ENCODE results near the gene RNASE2. TPM values are rescaled to one million over a fixed set of nuclear protein-coding genes. Genes with fewer than 3 reads are reported as not detected.
A peak's percentile ranks its signal among the peaks of the same experiment; 100 is the strongest.
"Not testable (repeated sequence)": the region's sequence is repeated elsewhere in the genome, so short reads cannot be mapped to it uniquely, and the experiment has no call there.

RNASE2 gene
- not detected for total RNA-seq

DNA sequence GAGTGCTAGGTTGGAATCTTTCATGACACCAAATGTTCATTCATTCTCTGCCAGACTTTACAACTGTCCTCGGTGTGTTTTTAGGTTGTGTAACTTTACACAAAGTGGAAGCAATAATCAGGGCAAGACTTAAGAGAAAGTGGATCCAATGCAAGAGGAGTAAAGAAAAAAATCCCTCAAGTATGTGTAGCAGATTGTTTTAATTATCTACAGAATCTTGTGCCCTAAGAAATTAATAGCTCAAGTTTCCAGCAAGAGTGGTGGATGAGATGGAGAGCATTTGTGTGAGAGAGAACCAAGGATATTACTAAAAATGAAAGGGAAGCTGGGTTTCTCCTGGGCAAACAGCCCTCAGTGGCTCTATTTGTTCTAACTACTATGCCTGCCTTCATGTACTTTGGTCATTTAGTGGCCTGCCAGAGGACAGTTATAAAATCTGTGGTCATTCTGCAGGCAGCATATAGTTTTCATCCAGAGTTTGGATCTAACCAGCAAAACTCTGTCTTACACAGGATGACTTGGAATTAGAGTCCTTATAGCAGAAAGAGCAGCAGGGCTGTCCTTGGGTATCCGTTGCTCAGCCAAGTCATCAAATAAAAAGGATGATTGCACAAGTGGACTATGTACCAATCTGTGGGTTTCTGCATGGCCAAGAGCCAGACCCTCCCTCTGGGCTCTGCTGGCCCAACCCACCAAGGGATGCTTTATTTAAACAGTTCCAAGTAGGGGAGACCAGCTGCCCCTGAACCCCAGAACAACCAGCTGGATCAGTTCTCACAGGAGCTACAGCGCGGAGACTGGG, at the start of gene RNASE2:
TSS of gene RNASE2 (plus strand) at position 752 of the 802 bp plus-strand sequence. CDS start 285 bp downstream, outside the sequence.
- DNase-seq; H3K9me3 Mint-ChIP-seq; H3K36me3 Mint-ChIP-seq; H3K4me1 Mint-ChIP-seq (ENCODE audit: low read depth); intact Hi-C loops (cut with micrococcal nuclease); H3K27ac Mint-ChIP-seq; CTCF ChIA-PET; POLR2A ChIA-PET; H3K4me3 Mint-ChIP-seq: not testable (repeated sequence)
- H3K27me3 Mint-ChIP-seq, result peaks cover 10% of the 10 kb centered on the region

DNA sequence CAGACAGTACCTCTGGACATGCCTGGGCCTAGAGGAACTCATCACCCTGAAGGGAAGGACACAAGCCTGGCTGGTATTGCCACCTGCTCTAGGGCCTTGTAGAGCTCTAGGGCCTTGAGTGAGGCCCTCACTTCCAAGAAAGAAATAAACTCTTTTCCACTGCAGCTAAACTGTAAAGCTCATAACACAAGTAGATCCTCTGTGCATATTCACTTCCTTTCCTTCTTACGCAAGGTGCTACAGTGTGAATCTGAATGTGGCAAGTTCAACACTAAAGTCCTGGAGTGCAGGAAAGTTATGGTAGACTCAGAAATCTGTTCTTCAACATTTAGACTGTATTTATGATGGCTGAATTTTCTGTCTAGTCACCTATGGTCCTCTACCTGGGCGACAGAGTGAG, 49.6 kb upstream of the RNASE2 start:
- peaks cover 10% of the 10 kb centered on the region for H3K27me3 Mint-ChIP-seq
- no peak overlapping the region for H3K27ac Mint-ChIP-seq
- DNase-seq, result no peak
- H3K9me3 Mint-ChIP-seq, result no peaks in the 10 kb centered on the region
- no peaks in the 10 kb centered on the region for H3K4me1 Mint-ChIP-seq (ENCODE audit: low read depth)
- POLR2A ChIA-PET, result no interaction called here
- CTCF ChIA-PET, result interaction anchor here (0.6 to 1.2 kb wide), 2 partner anchors 52 to 65 kb away, joined by 3 read pairs; no protein-coding TSS in a partner anchor
- intact Hi-C loops (cut with micrococcal nuclease), result no loop called here
- H3K4me3 Mint-ChIP-seq, result no peak overlapping the region
- H3K36me3 Mint-ChIP-seq, result no peaks in the 10 kb centered on the region

DNA sequence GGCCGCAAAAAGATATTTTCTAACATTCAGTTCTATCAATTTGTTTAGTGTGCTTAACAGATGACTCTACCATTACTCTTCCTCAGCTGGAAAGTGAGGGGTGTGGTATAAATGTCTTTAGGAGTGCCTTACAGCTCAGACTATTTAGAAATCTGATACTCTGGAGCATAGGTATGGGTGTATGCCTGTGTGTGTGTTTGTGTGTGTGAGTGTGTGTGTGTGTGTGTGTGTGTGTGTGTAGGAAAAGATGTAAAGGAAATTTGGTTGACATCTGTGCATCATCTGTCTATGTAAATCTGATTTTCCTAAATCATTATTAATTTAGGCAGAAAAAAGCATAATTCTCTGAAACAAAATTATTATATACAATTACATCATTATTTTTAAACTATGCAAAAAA, 48.1 kb upstream of the RNASE2 start:
- H3K36me3 Mint-ChIP-seq, result no peaks in the 10 kb centered on the region
- no peaks in the 10 kb centered on the region for H3K9me3 Mint-ChIP-seq
- no peak for DNase-seq
- intact Hi-C loops (cut with micrococcal nuclease), result no loop called here
- no peak overlapping the region for H3K4me3 Mint-ChIP-seq
- no peak overlapping the region for H3K27ac Mint-ChIP-seq
- ChIA-PET POLR2A (no interaction called here), CTCF (no interaction called here)
- no peaks in the 10 kb centered on the region for H3K4me1 Mint-ChIP-seq (ENCODE audit: low read depth)
- peaks cover 14% of the 10 kb centered on the region for H3K27me3 Mint-ChIP-seq

DNA sequence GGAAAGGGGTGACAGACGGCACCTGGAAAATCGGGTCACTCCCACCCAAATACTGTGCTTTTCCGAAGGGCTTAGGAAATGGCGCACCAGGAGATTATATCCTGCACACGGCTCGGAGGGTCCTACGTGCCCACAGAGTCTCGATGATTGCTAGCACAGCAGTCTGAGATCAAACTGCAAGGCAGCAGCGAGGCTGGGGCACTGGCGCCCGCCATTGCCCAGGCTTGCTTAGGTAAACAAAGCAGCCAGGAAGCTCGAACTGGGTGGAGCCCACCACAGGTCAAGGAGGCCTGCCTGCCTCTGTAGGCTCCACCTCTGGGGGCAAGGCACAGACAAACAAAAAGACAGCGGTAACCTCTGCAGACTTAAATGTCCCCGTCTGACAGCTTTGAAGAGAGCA, 44.5 kb upstream of the RNASE2 start:
- POLR2A ChIA-PET; H3K36me3 Mint-ChIP-seq; intact Hi-C loops (cut with micrococcal nuclease); H3K9me3 Mint-ChIP-seq; H3K4me1 Mint-ChIP-seq (ENCODE audit: low read depth); H3K27ac Mint-ChIP-seq; H3K4me3 Mint-ChIP-seq; CTCF ChIA-PET; DNase-seq: not testable (repeated sequence)
- peaks cover 18% of the 10 kb centered on the region for H3K27me3 Mint-ChIP-seq

DNA sequence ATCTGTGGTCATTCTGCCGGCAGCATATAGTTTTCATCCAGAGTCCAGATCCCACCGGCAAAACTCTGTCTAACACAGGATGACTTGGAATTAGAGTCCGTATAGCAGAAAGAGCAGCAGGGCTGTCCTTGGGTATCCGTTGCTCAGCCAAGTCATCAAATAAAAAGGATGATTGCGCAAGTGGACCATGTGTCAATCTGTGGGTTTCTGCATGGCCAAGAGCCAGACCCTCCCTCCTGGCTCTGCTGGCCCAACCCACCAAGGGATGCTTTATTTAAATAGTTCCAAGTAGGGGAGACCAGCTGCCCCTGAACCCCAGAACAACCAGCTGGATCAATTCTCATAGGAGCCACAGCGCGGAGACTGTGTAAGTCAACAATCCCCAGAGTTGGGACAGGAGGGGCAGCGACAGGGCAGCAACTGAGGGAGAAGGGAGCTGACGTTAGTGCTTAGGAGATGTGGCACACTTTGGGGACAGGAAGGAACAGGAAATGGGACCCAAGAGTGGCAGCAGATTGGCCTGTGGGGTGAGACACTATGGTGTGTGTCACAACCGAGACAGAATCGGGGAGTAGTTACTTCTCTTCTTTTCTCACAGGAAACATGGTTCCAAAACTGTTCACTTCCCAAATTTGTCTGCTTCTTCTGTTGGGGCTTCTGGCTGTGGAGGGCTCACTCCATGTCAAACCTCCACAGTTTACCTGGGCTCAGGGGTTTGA, 36.1 kb upstream of the RNASE2 start:
- CTCF ChIA-PET; H3K4me3 Mint-ChIP-seq; POLR2A ChIA-PET; H3K27ac Mint-ChIP-seq; DNase-seq; intact Hi-C loops (cut with micrococcal nuclease); H3K4me1 Mint-ChIP-seq (ENCODE audit: low read depth); H3K9me3 Mint-ChIP-seq; H3K36me3 Mint-ChIP-seq: not testable (repeated sequence)
- peaks cover 28% of the 10 kb centered on the region for H3K27me3 Mint-ChIP-seq

DNA sequence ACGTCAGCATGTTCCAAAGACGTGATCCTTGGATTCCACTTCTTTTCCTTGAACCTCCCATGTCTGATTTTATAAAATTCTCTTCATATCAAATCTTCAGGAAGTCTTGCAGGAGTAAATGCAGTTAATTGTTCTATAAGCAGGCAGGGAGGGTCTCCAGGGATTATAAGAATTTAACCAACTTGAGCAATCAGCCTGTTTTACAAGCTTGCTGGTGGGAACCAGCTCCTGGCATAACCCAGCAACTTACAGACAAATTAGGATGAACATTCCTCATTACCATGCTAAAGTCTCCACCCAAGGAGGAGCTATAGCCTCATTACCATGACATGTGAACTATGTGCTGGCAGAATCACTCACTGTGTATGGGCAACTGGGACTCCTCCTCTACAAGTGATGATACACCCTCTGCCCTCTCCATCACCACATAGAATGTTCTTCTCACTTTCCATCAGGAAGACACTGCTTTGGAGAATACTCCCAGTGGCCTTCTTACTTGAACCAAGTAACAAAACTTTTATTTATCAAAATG, 31.5 kb upstream of the RNASE2 start:
- H3K4me3 Mint-ChIP-seq; H3K4me1 Mint-ChIP-seq (ENCODE audit: low read depth); CTCF ChIA-PET; H3K36me3 Mint-ChIP-seq; DNase-seq; intact Hi-C loops (cut with micrococcal nuclease); POLR2A ChIA-PET; H3K27ac Mint-ChIP-seq: not testable (repeated sequence)
- peaks cover 32% of the 10 kb centered on the region for H3K27me3 Mint-ChIP-seq
- peaks cover 11% of the 10 kb centered on the region for H3K9me3 Mint-ChIP-seq

DNA sequence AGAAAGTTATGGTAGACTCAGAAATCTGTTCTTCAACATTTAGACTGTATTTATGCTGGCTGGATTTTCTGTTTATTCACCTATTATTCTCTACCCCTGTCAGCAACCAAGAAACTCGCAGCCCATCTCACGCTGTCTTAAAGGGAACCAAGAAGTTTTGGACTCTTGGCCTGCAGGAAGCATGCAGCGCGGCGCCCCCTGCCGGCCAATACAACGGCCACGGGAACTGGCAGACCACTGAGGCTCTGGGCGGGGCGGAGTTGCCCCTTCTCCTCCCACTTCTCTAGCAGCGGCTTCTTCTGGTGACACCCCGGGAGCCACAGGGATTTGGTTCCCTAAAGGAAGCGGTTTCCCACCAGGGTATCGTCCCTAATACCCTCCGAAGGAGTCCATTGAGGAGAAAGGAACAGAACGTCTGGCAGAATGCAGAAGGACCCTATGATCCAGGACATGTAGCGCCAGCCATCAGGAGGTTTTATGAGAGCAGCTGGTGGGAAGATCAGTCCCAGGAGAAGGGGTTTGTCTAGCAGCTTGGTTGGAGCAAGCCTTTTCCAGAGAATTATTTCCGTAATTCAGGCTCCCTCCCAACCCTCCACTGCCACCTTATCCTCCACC, 21.0 kb upstream of the RNASE2 start:
- ChIA-PET POLR2A (no interaction called here), CTCF (interaction anchor here (1.2 kb wide), 1 partner anchor 37 kb away, joined by 4 read pairs; no protein-coding TSS in a partner anchor)
- intact Hi-C loops (cut with micrococcal nuclease), result no loop called here
- H3K9me3 Mint-ChIP-seq, result no peaks in the 10 kb centered on the region
- peak; percentile 32 for DNase-seq
- H3K36me3 Mint-ChIP-seq, result no peaks in the 10 kb centered on the region
- H3K4me3 Mint-ChIP-seq, result no peak overlapping the region
- no peaks in the 10 kb centered on the region for H3K4me1 Mint-ChIP-seq (ENCODE audit: low read depth)
- H3K27ac Mint-ChIP-seq, result no peak overlapping the region
- peaks cover 6% of the 10 kb centered on the region for H3K27me3 Mint-ChIP-seq

DNA sequence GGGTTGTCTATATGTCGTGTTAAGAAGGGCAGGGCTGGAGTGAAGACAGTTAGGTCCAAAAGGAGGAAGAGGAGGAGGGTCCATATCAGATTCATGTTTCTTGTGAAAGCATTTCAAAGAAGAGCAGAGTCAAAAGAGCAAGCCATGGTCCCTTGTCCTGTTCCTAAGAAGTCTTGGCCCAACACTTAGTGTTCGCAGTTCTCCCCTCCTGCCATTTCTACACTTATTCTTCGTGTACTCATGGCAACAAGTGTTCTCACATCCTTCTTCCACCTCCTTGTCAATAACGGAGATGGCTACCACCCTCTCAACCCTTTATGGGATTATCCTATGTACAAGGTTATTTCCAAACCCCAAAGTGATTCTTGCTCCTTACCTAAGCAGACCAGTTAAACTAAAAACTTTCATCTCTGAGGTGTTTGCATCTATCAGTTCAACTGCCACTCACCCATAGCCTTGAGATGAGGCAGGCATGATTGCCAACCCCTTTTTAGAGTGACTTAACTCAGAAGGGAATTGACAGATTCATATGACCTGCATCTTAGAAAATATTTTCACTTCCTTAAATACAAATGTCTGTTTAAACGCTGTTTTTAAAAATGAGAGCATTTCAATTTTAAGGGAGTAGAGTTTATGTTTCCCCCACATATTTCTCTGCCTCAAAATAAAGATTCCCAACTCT, 19.8 kb upstream of the RNASE2 start:
- H3K27me3 Mint-ChIP-seq, result peaks cover 4% of the 10 kb centered on the region
- CTCF ChIA-PET, result no interaction called here
- no peak overlapping the region for H3K4me3 Mint-ChIP-seq

DNA sequence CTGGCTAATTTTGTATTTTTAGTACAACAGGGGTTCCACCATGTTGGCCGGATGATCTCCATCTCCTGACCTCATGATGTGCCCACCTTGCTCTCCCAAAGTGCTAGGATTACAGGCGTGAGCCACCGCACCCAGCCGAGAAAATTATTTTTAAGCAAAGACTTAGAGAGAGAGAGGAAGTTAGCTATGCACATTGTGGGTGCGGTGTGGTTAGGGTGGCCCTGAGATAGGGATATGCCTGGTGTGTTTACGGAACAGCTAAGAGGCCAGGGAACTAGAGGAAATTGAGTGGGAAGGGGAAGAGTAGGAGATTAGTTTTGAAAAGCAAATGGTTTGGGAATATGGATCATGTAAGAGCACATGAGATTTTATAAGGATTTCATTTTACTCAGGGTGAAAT, 10.1 kb upstream of the RNASE2 start:
- CTCF ChIA-PET, result interaction anchor here (1.0 kb wide), 1 partner anchor 38 kb away, joined by 5 read pairs; no protein-coding TSS in a partner anchor
- H3K4me3 Mint-ChIP-seq; DNase-seq; intact Hi-C loops (cut with micrococcal nuclease); H3K36me3 Mint-ChIP-seq; POLR2A ChIA-PET; H3K9me3 Mint-ChIP-seq; H3K27ac Mint-ChIP-seq; H3K4me1 Mint-ChIP-seq (ENCODE audit: low read depth): not testable (repeated sequence)
- H3K27me3 Mint-ChIP-seq, result peaks cover 12% of the 10 kb centered on the region

More for the DNA sequence above, 19.8 kb upstream of the RNASE2 start:
- POLR2A ChIA-PET, result interaction anchor here (0.6 kb wide), 1 partner anchor 62 kb away, joined by 3 read pairs; no protein-coding TSS in a partner anchor
- DNase-seq, result no peak
- Mint-ChIP-seq H3K4me1 (ENCODE audit: low read depth) (no peaks in the 10 kb centered on the region), H3K27ac (no peak overlapping the region), H3K9me3 (no peaks in the 10 kb centered on the region), H3K36me3 (no peaks in the 10 kb centered on the region)
- intact Hi-C loops (cut with micrococcal nuclease), result no loop called here

DNA sequence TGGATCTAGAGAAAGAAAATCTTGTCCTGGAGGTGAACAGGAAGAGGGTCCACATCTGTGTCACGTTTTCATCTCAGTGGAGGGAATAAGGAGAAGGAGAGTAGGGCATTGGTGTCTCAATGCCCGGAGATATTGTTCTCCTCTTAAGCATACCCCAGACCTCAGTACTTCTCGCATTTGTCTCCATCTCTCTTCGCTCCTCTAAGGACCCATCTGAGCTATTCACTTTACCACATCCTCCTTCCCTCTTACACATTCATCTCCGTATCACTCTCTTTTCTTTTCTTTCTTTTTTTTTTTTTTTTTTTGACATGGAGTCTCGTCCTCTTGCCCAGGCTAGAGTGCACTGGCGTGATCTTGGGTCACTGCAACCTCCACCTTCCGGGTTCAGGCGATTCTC, 8.6 kb upstream of the RNASE2 start:
- H3K4me1 Mint-ChIP-seq (ENCODE audit: low read depth); H3K4me3 Mint-ChIP-seq; CTCF ChIA-PET; H3K36me3 Mint-ChIP-seq; H3K27ac Mint-ChIP-seq; POLR2A ChIA-PET; DNase-seq; H3K9me3 Mint-ChIP-seq; intact Hi-C loops (cut with micrococcal nuclease): not testable (repeated sequence)
- peaks cover 10% of the 10 kb centered on the region for H3K27me3 Mint-ChIP-seq

DNA sequence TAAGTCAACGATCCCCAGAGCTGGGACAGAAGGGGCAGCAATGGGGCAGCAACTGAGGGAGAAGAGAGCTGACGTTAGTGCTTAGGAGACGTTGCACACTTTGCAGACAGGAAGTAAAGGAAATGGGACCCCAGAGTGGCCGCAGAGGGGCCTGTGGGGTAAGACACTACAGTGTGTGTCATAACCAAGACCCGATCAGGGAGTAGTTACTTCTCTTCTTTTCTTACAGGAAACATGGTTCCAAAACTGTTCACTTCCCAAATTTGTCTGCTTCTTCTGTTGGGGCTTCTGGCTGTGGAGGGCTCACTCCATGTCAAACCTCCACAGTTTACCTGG, 219 bp downstream of the RNASE2 start:
- H3K4me3 Mint-ChIP-seq, DNase-seq: not testable (repeated sequence)

More for the DNA sequence above, 219 bp downstream of the RNASE2 start:
- H3K36me3 Mint-ChIP-seq; H3K27me3 Mint-ChIP-seq; intact Hi-C loops (cut with micrococcal nuclease); CTCF ChIA-PET; H3K9me3 Mint-ChIP-seq; H3K27ac Mint-ChIP-seq; POLR2A ChIA-PET: not testable (repeated sequence)
- H3K4me1 Mint-ChIP-seq (ENCODE audit: low read depth), result peaks cover 14% of the 10 kb centered on the region
